Brain microvascular endothelial cell (primary cell): ENCODE results near the gene IGDCC3.
A peak's percentile ranks its signal among the peaks of the same experiment; 100 is the strongest.

ENCODE experiments used
- DNase-seq: peaks from one replicate; pipeline ENCODE4 v3.0.0-alpha.2; 2020
- H3K27ac ChIP-seq: fragments of 250-450 bp; sonication (Bioruptor Pico); 2 replicates; pipeline ENCODE4 v1.5.1; 2020; ENCODE audit warnings: mild to moderate bottlenecking, moderate library complexity
- H3K27me3 ChIP-seq: fragments of 250-450 bp; sonication (Bioruptor Pico); replicated peaks from 2 replicates; pipeline ENCODE4 v1.5.1; 2020; ENCODE audit warnings: mild to moderate bottlenecking
- H3K36me3 ChIP-seq: fragments of 250-450 bp; sonication (Bioruptor Pico); replicated peaks from 2 replicates; pipeline ENCODE4 v1.5.1; 2020; ENCODE audit warnings: mild to moderate bottlenecking
- H3K4me3 ChIP-seq: 2 replicates; pipeline ENCODE4 v1.5.1; 2011; ENCODE audit warnings: low read depth, mild to moderate bottlenecking, control low read depth, low read length, moderate library complexity
- CTCF ChIP-seq: IDR thresholded peaks from 2 replicates; pipeline ENCODE4 v1.5.1; 2011; ENCODE audit warnings: low read depth, mild to moderate bottlenecking, moderate library complexity, low read length, control low read depth, inconsistent platforms; ENCODE audit errors: missing control alignments
- in situ Hi-C: cut with HindIII; loops from 2 replicates; pipeline ENCODE4 v1.10.0; 2017; ENCODE audit warnings: low sequenced_read_pairs, low pct_ligation_motif_present

IGDCC3 gene

GRCh38 chr15:65362491-65362890 lies 15.3 kb downstream of the IGDCC3 start:
- Histone ChIP-seq H3K27me3 (no peaks in the 10 kb centered on the region), H3K27ac (no peak overlapping the region), H3K4me3 (no peak overlapping the region), H3K36me3 (no peaks in the 10 kb centered on the region)
- in situ Hi-C loops = no loop called here
- no peak for DNase-seq
- no peak for TF ChIP-seq CTCF

GRCh38 chr15:65361708-65362459 lies 15.9 kb downstream of the IGDCC3 start:
- Histone ChIP-seq H3K4me3 (no peak overlapping the region), H3K36me3 (no peaks in the 10 kb centered on the region), H3K27me3 (peaks cover 3% of the 10 kb centered on the region), H3K27ac (no peak overlapping the region)
- DNase-seq = no peak
- in situ Hi-C loops = no loop called here
- TF ChIP-seq CTCF = no peak

GRCh38 chr15:65360506-65360905 lies 17.3 kb downstream of the IGDCC3 start:
- Histone ChIP-seq H3K27ac (no peak overlapping the region), H3K4me3 (no peak overlapping the region), H3K36me3 (no peaks in the 10 kb centered on the region), H3K27me3 (peaks cover 11% of the 10 kb centered on the region)
- no peak for TF ChIP-seq CTCF
- DNase-seq = no peak
- in situ Hi-C loops = no loop called here

GRCh38 chr15:65355988-65356353 lies 21.8 kb downstream of the IGDCC3 start:
- Histone ChIP-seq H3K4me3 (peak overlapping the region; percentile 39), H3K27me3 (peaks cover 21% of the 10 kb centered on the region), H3K36me3 (no peaks in the 10 kb centered on the region), H3K27ac (no peak overlapping the region)
- DNase-seq = no peak
- no peak for TF ChIP-seq CTCF
- in situ Hi-C loops = no loop called here

GRCh38 chr15:65355173-65355987 lies 22.4 kb downstream of the IGDCC3 start:
- in situ Hi-C loops = no loop called here
- TF ChIP-seq CTCF = no peak
- H3K4me3 ChIP-seq = peak overlapping the region; percentile 39
- DNase-seq = no peak
- no peaks in the 10 kb centered on the region for H3K36me3 ChIP-seq
- H3K27ac ChIP-seq = no peak overlapping the region
- H3K27me3 ChIP-seq = peaks cover 21% of the 10 kb centered on the region
